HG03520 (cell line): ENCODE data around the gene EFCAB6.

ENCODE experiments used
- ATAC-seq: cut with Tn5 transposase; IDR thresholded peaks from one replicate; pipeline ENCODE4 v1.9.1; 2021; ENCODE audit warnings: mild to moderate bottlenecking, moderate library complexity; ENCODE audit not compliant: unreplicated experiment

EFCAB6 gene

GRCh38 chr22:43616645-43617044, 195.5 kb downstream of the EFCAB6 start:
- no peak for ATAC-seq

DNA sequence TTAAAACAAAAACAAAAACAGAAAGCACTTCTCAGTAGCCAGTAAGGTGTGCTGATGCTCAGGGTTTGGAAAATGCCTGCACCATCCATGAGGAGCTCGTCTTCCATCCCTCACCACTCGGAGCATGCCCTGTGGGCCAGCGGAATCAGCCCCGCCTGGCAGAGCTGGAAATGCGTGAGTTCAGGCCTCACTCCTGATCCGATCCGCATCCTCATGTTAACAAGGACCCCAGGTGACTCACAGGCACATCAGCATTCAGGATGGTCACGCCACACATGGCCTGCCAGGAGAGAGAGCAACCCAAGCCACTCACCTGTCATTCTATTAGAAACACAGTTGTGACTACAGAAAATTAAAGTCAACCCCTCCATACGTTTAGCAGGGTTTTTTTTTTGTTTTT, 211.8 kb downstream of the EFCAB6 start:
- ATAC-seq, result no peak

- ATAC-seq, result no peak
These were observed 219.6 kb downstream of the EFCAB6 start for GRCh38 chr22:43592476-43592875.

DNA sequence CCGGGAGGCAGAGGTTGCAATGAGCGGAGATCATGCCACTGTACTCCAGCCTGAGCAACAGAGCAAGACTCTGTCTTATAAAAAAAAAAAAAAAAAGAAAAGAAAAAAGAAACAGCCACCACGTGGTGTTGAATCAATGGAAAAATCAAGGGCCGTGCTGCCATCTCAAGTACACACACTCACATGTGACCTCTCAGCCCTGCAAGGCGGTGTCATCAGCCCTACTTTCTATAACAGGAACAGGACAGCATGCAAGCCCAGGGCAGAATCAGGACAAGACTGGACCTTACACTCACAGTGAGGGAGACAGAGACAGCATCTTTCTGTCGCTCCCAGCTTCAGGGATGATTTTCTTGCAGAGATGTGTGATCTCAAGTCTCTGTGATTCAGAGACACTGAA, 220.7 kb downstream of the EFCAB6 start:
- no peak for ATAC-seq

DNA sequence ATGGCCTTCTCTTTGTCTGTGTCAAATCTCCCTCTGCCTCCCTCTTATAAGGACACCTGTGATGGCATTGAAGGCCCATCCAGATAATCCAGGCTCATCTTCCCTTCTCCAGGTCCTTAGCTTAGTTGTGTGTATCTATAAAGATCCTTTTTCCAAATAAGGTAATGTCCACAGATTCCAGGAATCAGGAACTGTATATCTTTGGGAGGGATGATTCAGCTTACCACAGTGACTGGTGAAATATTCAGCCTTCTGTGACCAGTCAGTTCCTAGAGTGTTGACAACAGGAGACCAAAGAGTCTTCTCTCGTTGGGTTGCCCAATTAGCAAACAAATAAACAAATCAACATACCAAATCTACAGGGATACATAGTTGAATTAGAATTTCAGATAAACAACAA, 224.5 kb downstream of the EFCAB6 start:
- ATAC-seq, result no peak

DNA sequence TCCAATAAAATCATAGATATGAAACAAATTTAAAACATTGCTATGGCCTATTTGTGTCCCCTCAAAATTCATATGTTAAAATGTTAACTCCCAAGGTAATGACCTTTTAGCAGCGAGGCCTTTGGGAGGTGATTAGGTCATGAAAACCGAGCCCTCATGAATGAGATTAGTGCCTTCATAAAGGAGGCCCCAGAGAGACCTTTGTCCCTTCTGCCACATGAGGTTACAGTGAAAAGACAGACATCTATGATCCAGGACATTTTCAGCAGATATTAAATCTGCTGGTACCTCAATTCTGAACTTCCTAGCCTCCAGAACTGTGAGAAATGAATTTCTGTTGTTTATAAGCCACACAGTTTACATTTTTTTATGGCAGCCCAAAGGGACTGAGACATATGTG, 228.6 kb downstream of the EFCAB6 start:
- ATAC-seq, result no peak

DNA sequence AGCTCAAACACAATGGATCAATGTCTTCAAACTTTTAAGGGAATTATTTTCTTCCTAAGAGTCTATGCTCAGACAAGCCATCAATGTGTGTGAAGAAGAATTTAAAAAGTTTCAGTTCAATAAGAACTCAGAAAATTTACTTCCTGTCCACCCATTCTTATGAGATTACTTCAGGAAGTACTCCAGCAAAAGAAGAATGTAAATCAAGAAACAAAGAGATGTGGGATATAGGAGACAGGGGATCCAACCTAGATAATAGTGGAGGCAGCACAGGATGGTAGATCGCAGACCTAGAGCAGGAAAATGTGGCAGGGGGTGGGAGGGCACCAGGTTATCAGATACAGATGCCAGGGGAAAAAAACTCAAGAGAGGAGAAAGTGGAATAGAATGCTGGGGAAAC, 229.7 kb downstream of the EFCAB6 start:
- ATAC-seq, result no peak

- ATAC-seq, result no peak
These were observed 231.8 kb downstream of the EFCAB6 start for GRCh38 chr22:43580271-43580750.

DNA sequence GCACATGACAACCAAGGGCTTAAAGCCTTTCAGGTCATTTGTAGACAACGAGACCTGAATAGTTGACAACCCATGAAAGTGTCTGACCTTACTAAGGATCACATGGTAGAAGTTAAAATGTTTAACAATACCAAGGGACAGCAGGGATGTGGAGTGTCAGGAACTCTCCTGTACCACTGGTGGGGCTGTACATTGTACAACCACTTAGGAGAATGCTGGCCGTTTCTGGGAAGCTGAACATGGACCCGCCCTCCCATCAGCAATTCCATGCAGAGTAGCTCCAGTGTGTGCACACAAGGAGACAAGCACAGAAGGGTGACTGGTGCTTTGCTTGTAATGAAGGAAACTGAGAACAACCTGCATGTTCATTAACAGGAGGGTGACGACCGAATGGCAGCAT, 237.4 kb downstream of the EFCAB6 start:
- ATAC-seq, result no peak

- ATAC-seq, result no peak
These were observed 239.4 kb downstream of the EFCAB6 start for GRCh38 chr22:43572710-43573109.

- no peak for ATAC-seq
These were observed 240.9 kb downstream of the EFCAB6 start for GRCh38 chr22:43571181-43571580.

DNA sequence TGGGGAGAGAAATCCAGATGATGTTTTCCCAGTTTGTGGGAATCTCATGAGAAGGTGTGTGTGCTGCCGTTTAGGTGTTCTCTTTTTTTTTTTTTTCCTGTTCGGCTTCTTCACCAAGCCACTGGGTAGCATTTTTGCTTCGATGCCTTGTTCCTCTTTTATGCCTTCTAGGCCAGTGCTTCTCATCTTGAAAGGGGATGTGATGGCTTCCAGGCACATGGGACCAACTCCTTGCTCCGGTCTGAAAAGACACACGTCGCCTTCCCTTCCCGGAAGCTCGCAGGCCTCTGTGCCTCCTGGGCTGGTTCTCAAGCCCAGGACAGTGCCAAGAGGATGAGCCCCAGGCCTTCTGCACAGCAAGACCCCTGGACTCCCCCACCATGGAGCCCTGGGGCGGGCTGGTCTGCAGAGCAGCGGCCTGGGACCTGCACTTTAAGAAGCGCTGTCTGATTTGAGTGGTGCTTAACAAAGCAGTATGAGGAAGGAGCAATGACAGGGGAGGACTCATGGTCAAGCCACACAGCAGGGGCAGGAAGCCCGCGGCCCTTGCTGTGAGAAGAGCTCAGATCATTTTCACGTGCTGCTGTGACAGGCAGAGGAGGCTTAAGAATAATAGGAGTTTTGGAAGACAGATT, 241.5 kb downstream of the EFCAB6 start:
- ATAC-seq, result no peak

GRCh38 chr22:43569111-43569510, 243.0 kb downstream of the EFCAB6 start:
- ATAC-seq, result no peak

DNA sequence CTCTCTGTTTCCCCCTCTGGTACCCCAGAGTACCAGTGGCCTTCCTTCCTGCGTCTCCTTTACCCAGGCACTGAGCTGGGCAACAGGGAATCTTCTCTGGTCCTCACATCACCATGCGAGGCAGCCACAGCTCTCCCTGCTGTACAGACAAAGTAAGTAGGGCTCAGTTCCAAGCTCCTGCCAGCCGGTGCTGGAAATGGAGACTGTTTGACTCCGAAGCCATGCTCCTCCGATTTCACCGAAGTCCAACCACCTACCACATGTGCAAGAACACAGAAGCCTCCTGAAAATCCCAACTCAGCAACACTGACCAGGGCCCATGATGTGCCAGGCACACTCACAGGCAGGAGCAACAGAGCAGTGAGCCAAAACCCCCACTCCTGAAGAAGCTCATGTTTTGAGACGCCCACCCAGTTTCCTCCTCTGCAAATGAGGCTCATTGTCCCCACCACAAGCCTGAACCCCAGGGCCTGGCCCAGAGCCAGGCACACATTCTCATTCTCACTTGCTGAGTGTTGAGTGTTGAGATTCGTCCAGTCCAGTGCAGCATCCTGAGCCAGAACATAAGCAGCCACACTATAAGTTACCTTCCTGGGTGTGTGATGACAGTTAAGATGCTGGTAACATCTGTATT, 244.3 kb downstream of the EFCAB6 start:
- no peak for ATAC-seq

GRCh38 chr22:43566561-43567332, 245.4 kb downstream of the EFCAB6 start:
- no peak for ATAC-seq

GRCh38 chr22:43566021-43566420, 246.1 kb downstream of the EFCAB6 start:
- no peak for ATAC-seq

- ATAC-seq, result no peak
These were observed 247.2 kb downstream of the EFCAB6 start for GRCh38 chr22:43564859-43565258.

DNA sequence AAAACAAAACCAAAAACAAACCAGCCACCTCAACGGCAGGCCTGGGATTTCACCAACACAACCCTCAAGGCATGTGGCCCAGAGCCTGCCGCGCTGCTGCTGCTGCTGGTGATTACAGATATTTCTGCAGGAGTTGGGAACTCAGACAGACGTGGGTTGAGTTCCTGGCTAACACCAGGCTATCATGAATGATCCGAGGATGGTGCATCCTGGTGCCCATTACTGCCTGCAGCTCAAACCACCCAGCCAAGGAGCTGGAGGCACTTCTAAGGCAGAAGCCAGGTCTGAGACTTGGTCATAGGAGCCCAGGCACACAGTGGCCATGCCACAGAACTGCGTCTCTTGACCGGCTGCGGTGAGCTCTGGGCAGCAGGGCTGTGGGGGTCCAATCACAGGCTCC, 248.5 kb downstream of the EFCAB6 start:
- no peak for ATAC-seq

GRCh38 chr22:43562843-43563242, 249.3 kb downstream of the EFCAB6 start:
- ATAC-seq, result no peak

GRCh38 chr22:43561415-43562178, 250.5 kb downstream of the EFCAB6 start:
- no peak for ATAC-seq

DNA sequence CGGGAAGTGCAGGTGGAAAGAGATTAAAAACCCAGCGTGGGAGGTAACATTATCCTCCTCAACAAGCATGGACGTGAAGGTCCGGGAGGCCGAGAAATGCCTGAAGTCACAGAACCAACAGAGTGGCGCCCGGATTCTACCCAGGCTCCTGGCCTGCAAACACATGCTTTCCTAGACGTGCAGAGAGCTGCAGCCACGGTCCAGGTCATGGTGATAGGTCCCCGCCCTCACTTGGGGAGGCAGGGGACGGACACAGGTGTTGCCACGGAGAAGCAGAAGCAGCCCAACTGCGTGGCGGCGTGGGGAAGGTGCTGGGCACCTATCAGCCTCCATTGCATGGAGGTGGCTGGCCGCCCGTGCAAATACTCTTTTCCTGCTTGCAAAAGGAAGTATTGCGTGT, 251.5 kb downstream of the EFCAB6 start:
- no peak for ATAC-seq
